ENCODE measurements around the gene TMEM248. TPM values are rescaled to one million over a fixed set of nuclear protein-coding genes. Genes with fewer than 3 reads are reported as not detected.
A peak's percentile ranks its signal among the peaks of the same experiment; 100 is the strongest.
"Not testable (repeated sequence)": the region's sequence is repeated elsewhere in the genome, so short reads cannot be mapped to it uniquely, and the experiment has no call there.

Gene TMEM248, protein sequence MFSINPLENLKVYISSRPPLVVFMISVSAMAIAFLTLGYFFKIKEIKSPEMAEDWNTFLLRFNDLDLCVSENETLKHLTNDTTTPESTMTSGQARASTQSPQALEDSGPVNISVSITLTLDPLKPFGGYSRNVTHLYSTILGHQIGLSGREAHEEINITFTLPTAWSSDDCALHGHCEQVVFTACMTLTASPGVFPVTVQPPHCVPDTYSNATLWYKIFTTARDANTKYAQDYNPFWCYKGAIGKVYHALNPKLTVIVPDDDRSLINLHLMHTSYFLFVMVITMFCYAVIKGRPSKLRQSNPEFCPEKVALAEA
- total RNA-seq = 82.5 and 114 TPM in 2 replicates

GRCh38 chr7:66920769-66921395, at the start of gene TMEM248:
TMEM248 (plus strand) TSS chr7:66921225; CDS start chr7:66941866, 20,641 bp downstream.
- peak; percentile 47 for DNase-seq (ENCODE audit: low read depth)

DNA sequence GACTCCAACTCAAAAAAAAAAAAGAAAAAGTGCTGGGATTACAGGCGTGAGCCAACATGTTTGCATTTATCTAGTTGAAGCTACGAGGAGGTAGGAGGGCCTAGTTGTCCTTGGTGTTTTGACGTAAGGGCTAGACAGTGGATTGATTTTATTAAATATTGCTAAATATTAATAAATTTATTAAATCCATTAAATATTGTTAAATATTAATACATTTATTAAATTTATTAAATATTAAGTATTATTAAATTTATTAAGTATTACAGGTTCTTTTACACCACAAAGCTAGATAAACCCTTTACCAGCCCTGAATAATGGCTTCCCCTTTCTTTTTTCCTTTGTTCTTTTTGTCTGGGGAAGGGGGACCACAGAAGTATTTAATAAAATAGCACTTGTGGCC, 47.5 kb upstream of the TMEM248 start:
- no peak for DNase-seq (ENCODE audit: low read depth)

DNA sequence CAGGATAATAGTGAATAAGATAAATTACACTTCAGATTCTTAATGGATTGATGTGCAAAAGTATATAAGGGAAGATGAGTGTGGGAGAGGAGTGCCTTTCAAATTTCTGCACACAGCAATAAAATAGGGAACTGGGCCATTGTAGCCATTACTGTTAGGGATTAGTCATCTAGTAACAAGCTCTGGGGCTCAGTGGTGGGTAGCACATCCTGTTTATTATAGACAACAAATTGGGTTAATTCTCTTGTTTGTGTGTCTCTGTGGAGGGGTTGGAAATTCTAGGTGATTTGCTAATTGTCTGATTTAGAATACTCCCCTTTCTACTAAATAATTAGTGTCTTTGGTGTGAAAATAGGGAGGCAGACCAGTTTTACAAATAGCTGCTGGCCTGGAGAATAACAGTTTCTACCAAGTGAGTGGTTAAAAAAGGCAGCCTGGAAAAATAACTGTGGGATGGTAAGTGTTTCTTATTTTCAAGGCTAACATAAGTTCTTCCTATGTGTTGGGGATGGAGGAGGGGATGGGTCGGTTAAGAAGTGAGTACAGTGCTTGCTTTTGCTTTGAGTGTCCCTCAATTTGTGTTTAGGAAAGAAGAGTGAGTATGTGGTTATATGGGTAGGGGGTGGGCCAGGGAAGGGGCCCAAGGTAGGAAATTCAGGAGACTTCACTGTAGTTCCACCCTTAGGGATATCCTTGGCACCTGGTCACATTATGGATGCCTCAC, 43.3 kb upstream of the TMEM248 start:
- peak; percentile 25 for DNase-seq (ENCODE audit: low read depth)

DNA sequence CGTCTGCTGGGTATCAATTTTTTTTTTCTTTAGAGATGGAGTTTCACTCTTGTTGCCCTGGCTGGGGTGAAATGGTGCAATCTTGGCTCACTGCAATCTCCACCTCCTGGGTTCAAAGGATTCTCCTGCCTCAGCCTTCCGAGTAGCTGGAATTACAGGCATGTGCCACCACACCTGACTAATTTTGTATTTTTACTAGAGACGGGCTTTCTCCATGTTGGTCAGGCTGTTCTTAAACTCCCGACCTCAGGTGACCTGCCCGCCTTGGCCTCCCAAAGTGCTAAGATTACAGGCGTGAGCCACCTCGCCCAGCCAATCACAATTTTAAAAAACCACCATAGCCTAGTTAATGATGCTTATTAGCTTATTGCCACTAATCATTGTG, 42.7 kb upstream of the TMEM248 start:
- not testable (repeated sequence) for DNase-seq (ENCODE audit: low read depth)

GRCh38 chr7:66880053-66880452, 41.0 kb upstream of the TMEM248 start:
- no peak for DNase-seq (ENCODE audit: low read depth)

GRCh38 chr7:66880577-66880976, 40.4 kb upstream of the TMEM248 start:
- not testable (repeated sequence) for DNase-seq (ENCODE audit: low read depth)

- DNase-seq (ENCODE audit: low read depth) = peak; percentile 33
Measured at GRCh38 chr7:66883716-66884115, 37.3 kb upstream of the TMEM248 start.

- DNase-seq (ENCODE audit: low read depth) = peak; percentile 13
Measured at GRCh38 chr7:66884556-66884955, 36.5 kb upstream of the TMEM248 start.

GRCh38 chr7:66886152-66886551, 34.9 kb upstream of the TMEM248 start:
- no peak for DNase-seq (ENCODE audit: low read depth)

DNA sequence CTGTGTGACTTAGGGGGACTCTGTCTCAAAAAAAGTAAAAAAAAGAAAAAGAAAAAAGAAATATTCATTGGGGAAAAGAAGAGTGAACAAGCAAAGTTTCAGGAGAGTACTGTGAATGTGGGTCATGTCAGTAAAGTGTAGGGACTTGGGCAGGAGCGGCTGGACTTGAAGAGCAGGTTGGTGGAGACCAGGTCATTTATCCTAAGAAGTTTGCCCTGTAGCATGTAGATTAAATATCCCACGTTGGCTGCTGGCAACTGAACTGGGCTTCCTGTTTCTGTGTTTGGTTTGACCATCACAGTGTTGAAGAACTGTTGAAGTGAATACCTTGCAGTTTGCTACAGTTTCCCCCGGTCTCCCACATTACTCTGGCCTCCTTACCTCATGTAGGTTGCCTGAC, 32.8 kb upstream of the TMEM248 start:
- not testable (repeated sequence) for DNase-seq (ENCODE audit: low read depth)

DNA sequence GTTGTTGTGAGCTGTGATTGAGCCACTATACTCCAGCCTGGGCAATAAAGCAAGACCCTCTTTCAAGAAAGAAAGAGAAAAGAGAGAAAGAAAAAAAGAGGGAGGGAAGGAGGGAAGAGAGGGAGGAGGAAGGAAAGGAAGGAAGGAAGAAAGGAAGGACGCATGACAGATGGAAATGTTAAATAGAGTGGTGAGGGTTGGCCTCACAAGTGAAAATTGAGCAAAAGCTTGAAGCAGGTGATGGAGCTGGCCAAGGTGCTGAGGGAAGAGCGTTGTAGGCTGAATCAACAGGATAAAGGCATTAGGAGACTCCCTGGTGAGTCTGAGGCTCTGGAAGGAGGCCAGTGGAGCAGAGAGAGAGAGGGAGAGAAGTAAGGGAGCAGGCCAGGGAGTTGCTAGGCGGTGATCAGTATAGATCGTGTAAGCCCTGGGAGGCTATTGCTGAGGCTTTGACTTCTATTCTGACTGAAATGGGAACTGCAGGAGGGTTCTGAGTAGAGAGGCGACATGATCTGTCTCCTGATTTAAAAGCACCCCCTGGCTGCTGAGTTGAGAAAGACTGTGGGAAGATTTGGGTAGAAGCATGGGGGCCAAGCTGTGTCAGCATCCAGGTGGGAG, 26.5 kb upstream of the TMEM248 start:
- peak; percentile 17 for DNase-seq (ENCODE audit: low read depth)

DNA sequence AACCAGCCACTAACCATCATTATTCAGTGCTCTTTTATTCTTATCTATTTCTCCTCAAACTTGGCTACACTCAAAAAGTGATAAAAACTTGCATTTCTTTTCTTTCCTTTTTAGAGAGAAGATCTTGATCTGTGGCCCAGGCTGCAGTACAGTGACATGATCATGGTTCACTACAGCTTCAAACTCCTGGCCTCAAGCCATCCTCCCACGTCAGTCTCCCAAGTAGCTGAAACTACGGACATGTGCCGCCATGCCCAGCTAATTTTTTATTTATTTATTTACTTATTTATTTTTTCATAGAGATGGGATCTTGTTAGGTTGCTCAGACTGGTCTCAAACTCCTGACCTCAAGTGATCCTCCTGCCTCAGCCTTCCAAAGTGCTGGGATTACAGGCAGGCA, 24.6 kb upstream of the TMEM248 start:
- DNase-seq (ENCODE audit: low read depth) = no peak

- no peak for DNase-seq (ENCODE audit: low read depth)
Measured at GRCh38 chr7:66899552-66900280, 21.3 kb upstream of the TMEM248 start.

GRCh38 chr7:66901941-66902843, 18.8 kb upstream of the TMEM248 start:
- DNase-seq (ENCODE audit: low read depth) = no peak

DNA sequence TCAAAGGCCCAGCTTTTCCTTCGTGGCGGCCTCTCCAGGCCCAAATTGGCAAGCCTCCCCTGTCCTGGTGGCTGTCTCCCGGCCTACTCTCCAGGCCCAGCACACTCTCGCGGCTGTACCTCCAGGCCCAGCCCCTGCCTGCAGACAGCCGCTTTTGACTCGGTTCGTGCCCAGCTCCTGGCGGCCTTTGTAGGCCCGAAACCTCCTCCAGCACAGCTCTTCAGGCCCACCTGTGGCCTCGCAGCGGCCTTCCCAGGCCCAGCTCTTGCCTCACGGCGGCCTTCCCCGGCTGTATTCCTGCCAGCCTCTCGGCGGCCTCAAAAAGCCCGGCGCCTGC, 18.2 kb upstream of the TMEM248 start:
- DNase-seq (ENCODE audit: low read depth) = no peak

- DNase-seq (ENCODE audit: low read depth) = no peak
Measured at GRCh38 chr7:66903360-66904062, 17.5 kb upstream of the TMEM248 start.

GRCh38 chr7:66904063-66904593, 16.9 kb upstream of the TMEM248 start:
- no peak for DNase-seq (ENCODE audit: low read depth)

- DNase-seq (ENCODE audit: low read depth) = no peak
Measured at GRCh38 chr7:66905278-66905677, 15.7 kb upstream of the TMEM248 start.

DNA sequence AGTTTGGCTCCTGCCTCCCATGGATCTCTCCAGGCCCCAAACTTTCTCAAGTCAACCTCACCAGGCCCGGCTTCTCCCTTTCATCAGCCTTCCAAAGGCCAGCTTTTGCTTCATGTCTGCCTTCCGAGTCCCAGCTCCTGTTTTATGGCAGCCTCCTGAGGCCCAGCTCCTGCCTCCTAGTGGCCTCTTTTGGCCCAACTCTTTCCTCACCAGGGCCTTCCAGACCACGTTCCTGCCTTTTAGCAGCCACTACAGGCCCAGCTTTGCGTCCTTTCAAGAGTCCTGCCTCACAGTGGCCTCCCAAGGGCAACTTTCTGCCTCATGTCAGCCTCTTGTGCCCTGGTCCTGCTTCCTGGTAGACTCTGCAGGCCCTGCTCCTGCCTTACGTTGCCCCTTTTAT, 15.3 kb upstream of the TMEM248 start:
- DNase-seq (ENCODE audit: low read depth) = no peak

DNA sequence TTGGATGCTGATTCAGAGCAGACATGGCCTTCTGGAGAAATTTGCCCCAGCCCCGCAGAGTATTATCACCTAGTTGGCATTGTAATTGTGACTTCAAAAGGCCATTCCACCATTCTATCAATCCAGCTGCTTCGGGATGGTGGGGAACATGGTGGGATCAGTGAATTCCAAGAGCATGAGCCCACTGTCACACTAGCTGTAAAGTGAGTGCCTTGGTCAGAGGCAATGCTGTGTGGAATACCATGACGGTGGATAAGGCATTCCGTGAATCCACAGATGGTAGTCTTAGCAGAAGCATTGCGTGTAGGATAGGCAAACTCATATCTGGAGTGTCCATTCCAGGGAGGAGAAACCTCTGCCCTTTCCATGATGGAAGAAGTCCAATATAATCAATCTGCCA, 13.3 kb upstream of the TMEM248 start:
- DNase-seq (ENCODE audit: low read depth) = no peak
